Inflammatory macrophage treated with lipopolysaccharide for 4 hours (primary cell): ENCODE results near the gene EPB41.
"Not testable (repeated sequence)": the region's sequence is repeated elsewhere in the genome, so short reads cannot be mapped to it uniquely, and the experiment has no call there.

Source experiments
- DNase-seq: peaks from one replicate; pipeline ENCODE4 v3.0.0-alpha.2; 2020

The EPB41 gene

GRCh38 chr1:29144178-29144577, 229.8 kb downstream of the EPB41 start:
- no peak for DNase-seq

- DNase-seq = no peak
Measured at GRCh38 chr1:29145739-29146437, 231.5 kb downstream of the EPB41 start.

GRCh38 chr1:29148656-29149491, 234.5 kb downstream of the EPB41 start:
- DNase-seq = no peak

GRCh38 chr1:29150346-29150745, 236.0 kb downstream of the EPB41 start:
- DNase-seq = not testable (repeated sequence)

- no peak for DNase-seq
Measured at GRCh38 chr1:29152046-29152805, 237.9 kb downstream of the EPB41 start.

GRCh38 chr1:29156543-29157268, 242.3 kb downstream of the EPB41 start:
- DNase-seq = no peak

- no peak for DNase-seq
Measured at GRCh38 chr1:29157269-29157601, 242.9 kb downstream of the EPB41 start.

- no peak for DNase-seq
Measured at GRCh38 chr1:29159773-29160172, 245.4 kb downstream of the EPB41 start.

- no peak for DNase-seq
Measured at GRCh38 chr1:29162025-29162424, 247.7 kb downstream of the EPB41 start.

- no peak for DNase-seq
Measured at GRCh38 chr1:29162476-29163138, 248.2 kb downstream of the EPB41 start.

- no peak for DNase-seq
Measured at GRCh38 chr1:29164588-29164987, 250.2 kb downstream of the EPB41 start.

- no peak for DNase-seq
Measured at GRCh38 chr1:29166291-29166878, 252.0 kb downstream of the EPB41 start.

GRCh38 chr1:29167904-29168303, 253.5 kb downstream of the EPB41 start:
- no peak for DNase-seq
